SK-N-MC (cell line): ENCODE measurements around the gene JAZF1.

Experiments
- EZH2 ChIP-seq: fragments of 200-600 bp; sonication (generic); IDR thresholded peaks from one replicate; pipeline ENCODE4 v1.6.1; 2017; ENCODE audit warnings: antibody characterized with exemption
- FOXP2 ChIP-seq: optimal IDR thresholded peaks from 2 replicates; pipeline ENCODE3; 2011; ENCODE audit warnings: mild to moderate bottlenecking, moderate library complexity; ENCODE audit not compliant: insufficient read depth; ENCODE audit errors: extremely low read length, control extremely low read depth
- POLR2AphosphoS5 ChIP-seq: IDR thresholded peaks from 2 replicates; pipeline ENCODE4 v1.6.1; 2012; ENCODE audit warnings: mild to moderate bottlenecking, low read depth, low read length, borderline replicate concordance

GRCh38 chr7:27846388-27846787 lies 334.2 kb downstream of the JAZF1 start:
- TF ChIP-seq POLR2AphosphoS5 (no peak), EZH2 (no peak), FOXP2 (no peak)
